DMS153 (cell line): ENCODE measurements around the gene MAX.
A peak's percentile ranks its signal among the peaks of the same experiment; 100 is the strongest.

ENCODE experiments used
- DNase-seq: peaks from one replicate; lab custom pipeline; 2025; lab: John Stamatoyannopoulos, UW

The MAX gene

GRCh38 chr14:65072937-65073336 lies 29.4 kb downstream of the MAX start:
- DNase-seq: no peak

- DNase-seq: no peak
Observed at GRCh38 chr14:65072256-65072655, 30.1 kb downstream of the MAX start.

GRCh38 chr14:65071544-65071943 lies 30.8 kb downstream of the MAX start:
- DNase-seq: no peak

GRCh38 chr14:65070471-65070976 lies 31.8 kb downstream of the MAX start:
- DNase-seq: peak; percentile 70

GRCh38 chr14:65069874-65070413 lies 32.4 kb downstream of the MAX start:
- DNase-seq: no peak

GRCh38 chr14:65065719-65066118 lies 36.6 kb downstream of the MAX start:
- DNase-seq: no peak

GRCh38 chr14:65062096-65063075 lies 39.9 kb downstream of the MAX start:
- no peak for DNase-seq

GRCh38 chr14:65057695-65058094 lies 44.6 kb downstream of the MAX start:
- no peak for DNase-seq

- DNase-seq: no peak
Observed at GRCh38 chr14:65054471-65055085, 47.7 kb downstream of the MAX start.

- no peak for DNase-seq
Observed at GRCh38 chr14:65053466-65053865, 48.9 kb downstream of the MAX start.

- no peak for DNase-seq
Observed at GRCh38 chr14:65052832-65053231, 49.5 kb downstream of the MAX start.

- DNase-seq: no peak
Observed at GRCh38 chr14:65045709-65046108, 56.6 kb downstream of the MAX start.

- no peak for DNase-seq
Observed at GRCh38 chr14:65045006-65045405, 57.3 kb downstream of the MAX start.

- no peak for DNase-seq
Observed at GRCh38 chr14:65044596-65044959, 57.7 kb downstream of the MAX start.

GRCh38 chr14:65043893-65044595 lies 58.3 kb downstream of the MAX start:
- DNase-seq: no peak

GRCh38 chr14:65042731-65043372 lies 59.5 kb downstream of the MAX start:
- no peak for DNase-seq

GRCh38 chr14:65042296-65042695 lies 60.0 kb downstream of the MAX start:
- no peak for DNase-seq

GRCh38 chr14:65041434-65041915 lies 60.8 kb downstream of the MAX start:
- no peak for DNase-seq

GRCh38 chr14:65040666-65041433 lies 61.5 kb downstream of the MAX start:
- no peak for DNase-seq

GRCh38 chr14:65038966-65039365 lies 63.4 kb downstream of the MAX start:
- DNase-seq: no peak

- no peak for DNase-seq
Observed at GRCh38 chr14:65035049-65035448, 67.3 kb downstream of the MAX start.
